Activated CD4-positive, alpha-beta T cell treated with anti-CD3 and anti-CD28 coated beads, Interleukin-2, amount 50 U/mL, for 16 hours (primary cell): Measurements from ENCODE around the gene CHMP1A.
"Not testable (repeated sequence)": the region's sequence is repeated elsewhere in the genome, so short reads cannot be mapped to it uniquely, and the experiment has no call there.

Experiments used
- DNase-seq: peaks from one replicate; pipeline ENCODE4 v3.0.0-alpha.2; 2020

CHMP1A gene

GRCh38 chr16:89657442-89658220 is at the start of gene CHMP1A, which contains the start of gene SPATA33:
TSS of gene CHMP1A (minus strand) at chr16:89657708. CDS start at chr16:89657588, 120 bp downstream.
TSS of gene SPATA33 (plus strand) at chr16:89657836. CDS start at chr16:89657912, 76 bp downstream.
- DNase-seq = peak; percentile 93

- no peak for DNase-seq
These were observed 49.2 kb upstream of the CHMP1A start for GRCh38 chr16:89706518-89707260.

GRCh38 chr16:89705006-89705405 is 47.5 kb upstream of the CHMP1A start:
- DNase-seq = no peak

GRCh38 chr16:89704281-89704680 is 46.8 kb upstream of the CHMP1A start:
- no peak for DNase-seq

- peak; percentile 96 for DNase-seq
These were observed 44.2 kb upstream of the CHMP1A start, which contains the start of gene SPATA2L for GRCh38 chr16:89701425-89702406. TSS of gene SPATA2L (minus strand) at chr16:89701705. CDS start at chr16:89701232, 473 bp downstream.

GRCh38 chr16:89700649-89701424 is 43.3 kb upstream of the CHMP1A start:
- peak; percentile 41 for DNase-seq

GRCh38 chr16:89700100-89700648 is 42.7 kb upstream of the CHMP1A start:
- DNase-seq = peak; percentile 97

- DNase-seq = not testable (repeated sequence)
These were observed 42.2 kb upstream of the CHMP1A start for GRCh38 chr16:89699629-89700099.

GRCh38 chr16:89698717-89699116 is 41.2 kb upstream of the CHMP1A start:
- DNase-seq = not testable (repeated sequence)

- no peak for DNase-seq
These were observed 40.3 kb upstream of the CHMP1A start for GRCh38 chr16:89697616-89698331.

GRCh38 chr16:89697161-89697615 is 39.7 kb upstream of the CHMP1A start:
- no peak for DNase-seq

GRCh38 chr16:89696670-89697128 is 39.2 kb upstream of the CHMP1A start:
- peak; percentile 42 for DNase-seq

- DNase-seq = no peak
These were observed 38.6 kb upstream of the CHMP1A start for GRCh38 chr16:89695875-89696669.

- DNase-seq = no peak
These were observed 37.8 kb upstream of the CHMP1A start for GRCh38 chr16:89695086-89695874.

- DNase-seq = not testable (repeated sequence)
These were observed 37.2 kb upstream of the CHMP1A start for GRCh38 chr16:89694784-89695085.

GRCh38 chr16:89693931-89694783 is 36.6 kb upstream of the CHMP1A start:
- no peak for DNase-seq

- no peak for DNase-seq
These were observed 35.8 kb upstream of the CHMP1A start for GRCh38 chr16:89693289-89693731.
